ENCODE measurements around the gene RELN. TPM values are rescaled to one million over a fixed set of nuclear protein-coding genes. Genes with fewer than 3 reads are reported as not detected.

The RELN gene
- total and polyA plus RNA-seq, 9 of the 15 experiments (the other 6 are each of a cell fraction or from before 2014, with no cell fraction given), result 12.9 to 43.2 (median 18.1) TPM

GRCh38 chr7:103660455-103661371 lies 328.7 kb downstream of the RELN start (continued):
- 0 out of 2 replicates have a peak, but pooled peaks have one; percentile 29 for TF ChIP-seq ADNP (tag; IDR thresholded peaks at IDR 0.05)
- TF ChIP-seq JUN (IDR thresholded peaks at IDR 0.05; ENCODE audit: borderline replicate concordance, low read depth, low read length), result peak; percentile 89
- TF ChIP-seq JUN (CRISPR knock-in tag; IDR thresholded peaks at IDR 0.05; ENCODE audit: borderline replicate concordance), result no peak
- no peak for TF ChIP-seq ZNF444 (CRISPR knock-in tag; IDR thresholded peaks at IDR 0.05)
- TF ChIP-seq SMAD3 (CRISPR knock-in tag; conservative IDR thresholded peaks at IDR 0.05), result peak; percentile 62; the same call in 1 of the 2 replicates
- TF ChIP-seq WHSC1 (IDR thresholded peaks at IDR 0.05; ENCODE audit: low read length), result no peak
- TF ChIP-seq, protein P1, sequence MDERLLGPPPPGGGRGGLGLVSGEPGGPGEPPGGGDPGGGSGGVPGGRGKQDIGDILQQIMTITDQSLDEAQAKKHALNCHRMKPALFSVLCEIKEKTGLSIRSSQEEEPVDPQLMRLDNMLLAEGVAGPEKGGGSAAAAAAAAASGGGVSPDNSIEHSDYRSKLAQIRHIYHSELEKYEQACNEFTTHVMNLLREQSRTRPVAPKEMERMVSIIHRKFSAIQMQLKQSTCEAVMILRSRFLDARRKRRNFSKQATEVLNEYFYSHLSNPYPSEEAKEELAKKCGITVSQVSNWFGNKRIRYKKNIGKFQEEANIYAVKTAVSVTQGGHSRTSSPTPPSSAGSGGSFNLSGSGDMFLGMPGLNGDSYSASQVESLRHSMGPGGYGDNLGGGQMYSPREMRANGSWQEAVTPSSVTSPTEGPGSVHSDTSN (CRISPR knock-in tag; IDR thresholded peaks at IDR 0.05; ENCODE audit: low read depth), result no peak
- TF ChIP-seq, protein P1 (tag; conservative IDR thresholded peaks at IDR 0.05; ENCODE audit: low read depth), result peak; percentile 47
- TF ChIP-seq CHD2 (IDR thresholded peaks at IDR 0.05; ENCODE audit: low read depth, low read length), result no peak
- peak; percentile 94 for TF ChIP-seq ATF3 (IDR thresholded peaks at IDR 0.05)
- TF ChIP-seq ATF3 (CRISPR knock-in tag; conservative IDR thresholded peaks at IDR 0.05), result no peak
- peak; percentile 87 for TF ChIP-seq ZNF589 (CRISPR knock-in tag; IDR thresholded peaks at IDR 0.05; ENCODE audit: low read depth)
- no peak for TF ChIP-seq CHCHD3 (CRISPR knock-in tag; IDR thresholded peaks at IDR 0.05)
- TF ChIP-seq ZC3H11A (IDR thresholded peaks at IDR 0.05; ENCODE audit: low read depth, low read length), result no peak
- TF ChIP-seq, protein P2, sequence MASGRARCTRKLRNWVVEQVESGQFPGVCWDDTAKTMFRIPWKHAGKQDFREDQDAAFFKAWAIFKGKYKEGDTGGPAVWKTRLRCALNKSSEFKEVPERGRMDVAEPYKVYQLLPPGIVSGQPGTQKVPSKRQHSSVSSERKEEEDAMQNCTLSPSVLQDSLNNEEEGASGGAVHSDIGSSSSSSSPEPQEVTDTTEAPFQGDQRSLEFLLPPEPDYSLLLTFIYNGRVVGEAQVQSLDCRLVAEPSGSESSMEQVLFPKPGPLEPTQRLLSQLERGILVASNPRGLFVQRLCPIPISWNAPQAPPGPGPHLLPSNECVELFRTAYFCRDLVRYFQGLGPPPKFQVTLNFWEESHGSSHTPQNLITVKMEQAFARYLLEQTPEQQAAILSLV (tag; IDR thresholded peaks at IDR 0.05), result peak; percentile 5; the same call in 1 of the 2 replicates
- no peak for TF ChIP-seq MBD1 (CRISPR knock-in tag; IDR thresholded peaks at IDR 0.05)
- TF ChIP-seq NONO (IDR thresholded peaks at IDR 0.05; ENCODE audit: low read depth in 2 of 2, low read length in 1 of 2), result 0 out of 4 replicates have a peak, but pooled peaks of 1 of the 2 experiments have one; percentile 15
- TF ChIP-seq TCF15 (CRISPR knock-in tag; IDR thresholded peaks at IDR 0.05), result no peak
- TF ChIP-seq RBBP5 (IDR thresholded peaks at IDR 0.05; ENCODE audit: borderline replicate concordance, insufficient read depth, low read length, poor library complexity, severe bottlenecking), result peak; percentile 18
- no peak for TF ChIP-seq POLR2AphosphoS5 (IDR thresholded peaks at IDR 0.05; ENCODE audit: control insufficient read depth, insufficient read depth, low read depth, low read length)
